Nephron progenitor cell (in vitro differentiated cells): Measurements from ENCODE around the gene IRAG1.
"Not testable (repeated sequence)": the region's sequence is repeated elsewhere in the genome, so short reads cannot be mapped to it uniquely, and the experiment has no call there.

Experiments
- DNase-seq: peaks from one replicate; pipeline ENCODE4 v3.0.0; 2021
- H3K27ac Mint-ChIP-seq: 2 replicates; pipeline ENCODE4 v1.8.0; 2021; ENCODE audit warnings: mild to moderate bottlenecking, moderate library complexity, mixed read lengths
- H3K27me3 Mint-ChIP-seq: 2 replicates; pipeline ENCODE4 v1.8.0; 2021; ENCODE audit warnings: mild to moderate bottlenecking, low read depth, mixed read lengths; ENCODE audit not compliant: poor library complexity
- H3K36me3 Mint-ChIP-seq: 2 replicates; pipeline ENCODE4 v1.8.0; 2021; ENCODE audit warnings: low read depth, mixed read lengths
- H3K4me1 Mint-ChIP-seq: 2 replicates; pipeline ENCODE4 v1.8.0; 2021; ENCODE audit warnings: mixed read lengths
- H3K4me3 Mint-ChIP-seq: 2 replicates; pipeline ENCODE4 v1.8.0; 2021; ENCODE audit warnings: mild to moderate bottlenecking, moderate library complexity, mixed read lengths
- H3K9me3 Mint-ChIP-seq: 2 replicates; pipeline ENCODE4 v1.8.0; 2021; ENCODE audit warnings: mild to moderate bottlenecking, moderate library complexity, mixed read lengths
- TF ChIP-seq, protein P1 (sequence below): fragments of 200-600 bp; sonication (generic); IDR thresholded peaks from 2 replicates; pipeline ENCODE4 v1.5.0; 2021; ENCODE audit warnings: antibody characterized with exemption

The IRAG1 gene

GRCh38 chr11:10686311-10686710, 7.2 kb downstream of the IRAG1 start:
- H3K27ac Mint-ChIP-seq: no peak overlapping the region
- TF ChIP-seq, protein P1, sequence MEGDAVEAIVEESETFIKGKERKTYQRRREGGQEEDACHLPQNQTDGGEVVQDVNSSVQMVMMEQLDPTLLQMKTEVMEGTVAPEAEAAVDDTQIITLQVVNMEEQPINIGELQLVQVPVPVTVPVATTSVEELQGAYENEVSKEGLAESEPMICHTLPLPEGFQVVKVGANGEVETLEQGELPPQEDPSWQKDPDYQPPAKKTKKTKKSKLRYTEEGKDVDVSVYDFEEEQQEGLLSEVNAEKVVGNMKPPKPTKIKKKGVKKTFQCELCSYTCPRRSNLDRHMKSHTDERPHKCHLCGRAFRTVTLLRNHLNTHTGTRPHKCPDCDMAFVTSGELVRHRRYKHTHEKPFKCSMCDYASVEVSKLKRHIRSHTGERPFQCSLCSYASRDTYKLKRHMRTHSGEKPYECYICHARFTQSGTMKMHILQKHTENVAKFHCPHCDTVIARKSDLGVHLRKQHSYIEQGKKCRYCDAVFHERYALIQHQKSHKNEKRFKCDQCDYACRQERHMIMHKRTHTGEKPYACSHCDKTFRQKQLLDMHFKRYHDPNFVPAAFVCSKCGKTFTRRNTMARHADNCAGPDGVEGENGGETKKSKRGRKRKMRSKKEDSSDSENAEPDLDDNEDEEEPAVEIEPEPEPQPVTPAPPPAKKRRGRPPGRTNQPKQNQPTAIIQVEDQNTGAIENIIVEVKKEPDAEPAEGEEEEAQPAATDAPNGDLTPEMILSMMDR: no peak
- H3K4me1 Mint-ChIP-seq: peaks cover under 1% of the 10 kb centered on the region
- no peak for DNase-seq
- no peaks in the 10 kb centered on the region for H3K36me3 Mint-ChIP-seq
- no peak overlapping the region for H3K4me3 Mint-ChIP-seq
- H3K9me3 Mint-ChIP-seq: no peaks in the 10 kb centered on the region
- H3K27me3 Mint-ChIP-seq: no peaks in the 10 kb centered on the region

- Mint-ChIP-seq H3K4me1 (peaks cover 4% of the 10 kb centered on the region), H3K36me3 (no peaks in the 10 kb centered on the region), H3K27ac (no peak overlapping the region), H3K27me3 (peaks cover 6% of the 10 kb centered on the region), H3K4me3 (no peak overlapping the region), H3K9me3 (no peaks in the 10 kb centered on the region)
- no peak for DNase-seq
- TF ChIP-seq, protein P1: no peak
Observed at GRCh38 chr11:10683429-10683828, 10.1 kb downstream of the IRAG1 start.

DNA sequence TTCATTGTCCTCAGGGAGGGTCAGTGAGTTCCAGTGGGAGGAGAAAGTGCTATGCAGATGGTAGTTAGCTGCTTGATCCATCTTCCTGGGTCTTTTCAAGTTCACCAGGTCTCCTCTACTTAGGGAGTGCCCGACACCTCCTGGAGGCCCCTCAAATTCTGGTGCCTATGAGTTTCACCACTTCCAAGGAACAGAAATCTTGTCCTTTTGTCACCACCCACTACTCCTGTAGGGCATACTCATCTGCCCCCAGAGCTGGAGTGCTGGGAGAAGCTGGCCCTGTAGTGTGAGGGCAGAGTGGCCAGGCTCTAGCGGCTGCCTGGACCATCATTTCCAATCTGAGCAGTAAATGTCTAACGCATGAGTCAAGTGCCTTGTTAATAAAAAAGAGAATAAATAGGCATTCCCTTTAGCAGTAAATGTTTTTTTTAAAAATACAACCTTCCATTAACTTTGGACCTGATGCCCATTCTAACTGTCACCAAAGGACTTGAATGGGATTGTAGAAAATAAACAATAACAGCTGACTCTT, 12.5 kb downstream of the IRAG1 start:
- Mint-ChIP-seq H3K4me1 (peaks cover 9% of the 10 kb centered on the region), H3K36me3 (no peaks in the 10 kb centered on the region), H3K9me3 (no peaks in the 10 kb centered on the region), H3K27ac (no peak overlapping the region), H3K4me3 (no peak overlapping the region), H3K27me3 (peaks cover 10% of the 10 kb centered on the region)
- no peak for DNase-seq
- TF ChIP-seq, protein P1: no peak

DNA sequence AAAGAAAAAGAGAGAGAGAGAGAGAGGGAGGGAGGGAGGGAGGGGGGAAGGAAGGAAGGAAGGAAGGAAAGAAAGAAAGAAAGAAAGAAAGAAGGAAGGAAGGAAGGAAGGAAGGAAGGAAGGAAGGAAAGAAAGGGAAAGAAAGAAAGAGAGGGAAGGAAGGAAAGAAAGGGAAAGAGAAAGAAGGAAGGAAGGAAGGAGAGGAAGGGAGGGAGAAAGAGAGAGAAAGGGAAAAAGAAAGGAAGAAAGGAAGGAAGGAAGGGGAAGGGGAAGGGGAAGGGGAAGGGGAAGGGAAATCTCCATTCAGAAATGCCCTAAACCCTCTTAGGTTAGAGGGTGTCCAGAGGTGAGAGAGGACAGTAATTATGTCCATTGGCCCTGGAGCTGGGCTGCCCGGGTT, 13.3 kb downstream of the IRAG1 start:
- not testable (repeated sequence) for DNase-seq, H3K27ac Mint-ChIP-seq, H3K36me3 Mint-ChIP-seq, H3K4me3 Mint-ChIP-seq, H3K9me3 Mint-ChIP-seq
- Mint-ChIP-seq H3K4me1 (peaks cover 15% of the 10 kb centered on the region), H3K27me3 (peaks cover 10% of the 10 kb centered on the region)

GRCh38 chr11:10679644-10680043, 13.9 kb downstream of the IRAG1 start:
- DNase-seq: no peak
- no peaks in the 10 kb centered on the region for H3K9me3 Mint-ChIP-seq
- TF ChIP-seq, protein P1: no peak
- H3K27me3 Mint-ChIP-seq: peaks cover 10% of the 10 kb centered on the region
- no peak overlapping the region for H3K27ac Mint-ChIP-seq
- no peaks in the 10 kb centered on the region for H3K36me3 Mint-ChIP-seq
- no peak overlapping the region for H3K4me3 Mint-ChIP-seq
- peaks cover 21% of the 10 kb centered on the region for H3K4me1 Mint-ChIP-seq

DNA sequence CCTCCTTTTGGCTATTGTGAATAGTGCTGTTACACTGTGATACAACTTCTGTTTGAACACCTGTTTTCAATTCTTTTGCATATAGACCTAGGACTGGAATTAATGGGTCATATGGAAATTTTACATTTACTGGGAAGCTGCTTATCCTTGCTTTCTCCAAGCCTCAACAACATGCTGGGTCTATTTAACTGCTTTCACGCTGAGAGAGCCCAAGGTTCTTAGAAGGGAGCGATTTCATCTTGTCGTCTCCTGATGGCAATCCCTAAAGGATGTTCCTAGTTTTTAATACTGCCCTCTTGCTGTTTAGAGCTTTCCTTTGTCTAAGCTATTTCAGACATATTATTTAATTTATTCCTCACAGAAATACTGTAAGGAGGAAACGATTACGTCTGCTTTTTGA, 15.5 kb downstream of the IRAG1 start:
- H3K4me3 Mint-ChIP-seq: no peak overlapping the region
- no peaks in the 10 kb centered on the region for H3K9me3 Mint-ChIP-seq
- no peak overlapping the region for H3K27ac Mint-ChIP-seq
- H3K27me3 Mint-ChIP-seq: peaks cover 13% of the 10 kb centered on the region
- H3K36me3 Mint-ChIP-seq: no peaks in the 10 kb centered on the region
- no peak for DNase-seq
- TF ChIP-seq, protein P1: no peak
- peaks cover 36% of the 10 kb centered on the region for H3K4me1 Mint-ChIP-seq
